ENCODE results near the gene TNFSF8.

The TNFSF8 gene, protein sequence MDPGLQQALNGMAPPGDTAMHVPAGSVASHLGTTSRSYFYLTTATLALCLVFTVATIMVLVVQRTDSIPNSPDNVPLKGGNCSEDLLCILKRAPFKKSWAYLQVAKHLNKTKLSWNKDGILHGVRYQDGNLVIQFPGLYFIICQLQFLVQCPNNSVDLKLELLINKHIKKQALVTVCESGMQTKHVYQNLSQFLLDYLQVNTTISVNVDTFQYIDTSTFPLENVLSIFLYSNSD

DNA sequence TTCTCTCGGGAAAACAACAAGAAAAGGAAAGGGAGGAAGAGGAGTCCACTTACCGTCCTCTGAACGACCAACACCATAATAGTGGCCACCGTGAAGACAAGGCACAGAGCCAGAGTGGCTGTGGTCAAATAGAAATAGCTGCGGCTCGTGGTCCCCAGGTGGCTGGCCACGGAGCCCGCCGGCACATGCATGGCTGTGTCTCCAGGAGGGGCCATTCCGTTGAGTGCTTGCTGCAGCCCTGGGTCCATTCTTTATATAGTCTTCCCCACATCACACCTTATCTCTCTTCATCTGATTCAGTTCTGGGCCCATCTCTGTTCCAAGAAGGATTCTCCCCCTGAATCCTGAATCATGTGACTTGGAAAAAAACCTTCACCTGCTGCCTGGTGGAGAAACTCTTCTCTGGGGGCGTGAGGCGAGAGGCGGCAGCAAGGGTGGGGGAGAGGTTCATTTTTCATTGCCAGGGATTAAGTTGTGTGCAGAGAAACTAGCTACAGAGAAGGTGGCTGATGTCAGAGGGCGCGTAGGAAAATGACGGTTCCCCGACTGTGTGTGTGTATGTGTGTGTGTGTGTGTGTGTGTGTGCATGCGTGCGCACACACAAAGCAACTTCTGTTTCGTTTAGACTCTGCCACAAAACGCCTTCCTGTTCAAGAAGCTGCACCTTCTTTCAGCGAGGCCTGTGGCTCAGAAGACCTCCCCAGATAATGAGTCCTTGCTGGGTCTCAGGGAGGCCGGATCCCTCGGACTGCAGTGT is at the start of gene TNFSF8:
Gene TNFSF8 (minus strand): TSS at position 536 of the 757 bp plus-strand sequence. CDS start 288 bp downstream, at position 248.
- DNase-seq, result no peak

DNA sequence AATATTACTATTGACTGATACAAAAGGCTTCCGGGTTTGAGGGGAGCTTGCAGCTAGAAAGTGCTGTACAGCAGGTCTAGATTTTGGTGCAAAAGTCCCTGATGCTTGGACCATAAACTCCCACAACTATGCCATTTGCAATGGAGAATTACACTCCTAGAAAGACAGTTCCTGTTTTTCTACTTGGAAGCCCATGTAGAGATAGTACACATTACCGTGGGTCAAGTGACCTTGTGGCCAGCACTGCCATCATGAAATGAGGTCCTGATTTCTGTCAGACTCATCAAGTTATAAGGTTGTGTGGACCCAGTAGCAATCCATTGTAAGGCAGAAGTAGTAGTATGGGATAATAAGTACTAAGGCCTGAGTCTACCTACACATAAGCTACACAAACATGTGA is 42.8 kb upstream of the TNFSF8 start:
- no peak for DNase-seq

DNA sequence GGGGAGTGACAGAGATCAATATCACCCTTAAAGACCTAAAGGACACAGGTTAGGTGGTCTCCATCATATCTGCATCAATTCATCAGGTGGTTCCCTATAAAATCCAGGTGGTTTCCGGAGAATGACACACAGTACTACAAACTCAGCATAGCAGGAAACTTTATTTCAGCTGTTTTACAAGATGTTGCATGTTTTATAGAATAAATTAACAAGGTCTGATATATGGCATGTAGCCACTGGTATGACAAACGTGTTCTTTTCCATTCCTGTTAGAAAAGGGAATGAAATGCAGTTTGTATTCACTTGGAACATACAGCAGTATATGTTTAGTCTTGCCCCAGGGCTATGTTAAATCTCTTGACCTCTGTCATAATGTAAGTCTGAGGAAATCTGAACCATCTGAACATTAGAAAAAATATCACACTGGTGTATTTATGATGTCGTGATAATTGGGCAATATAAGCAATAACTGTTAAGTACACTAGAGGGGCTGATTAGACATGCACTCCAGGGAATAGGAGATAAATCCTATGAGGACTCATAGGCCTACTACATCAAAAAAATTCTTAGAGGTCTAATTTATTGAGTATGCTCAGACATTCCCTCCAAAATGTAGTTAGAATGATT is 42.2 kb upstream of the TNFSF8 start:
- no peak for DNase-seq

DNA sequence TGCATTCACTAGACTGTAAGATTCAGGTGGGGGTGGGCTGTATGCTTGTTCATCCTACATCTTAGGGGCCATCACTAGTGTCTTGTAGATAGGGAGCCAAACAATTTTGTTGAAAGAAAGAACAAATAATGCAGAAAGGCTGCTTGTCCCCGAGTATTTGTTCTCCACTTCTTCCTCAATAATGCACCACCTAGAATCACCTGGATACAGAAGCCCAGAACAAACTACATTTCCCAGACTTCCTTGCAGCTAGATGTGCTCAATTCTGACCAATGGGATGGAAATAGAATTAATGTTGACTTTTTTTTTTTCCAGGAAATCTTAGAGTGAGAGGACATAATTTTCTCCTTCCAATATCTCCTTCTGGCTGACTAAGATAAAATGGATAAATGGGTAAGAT is 38.9 kb upstream of the TNFSF8 start:
- DNase-seq, result no peak

DNA sequence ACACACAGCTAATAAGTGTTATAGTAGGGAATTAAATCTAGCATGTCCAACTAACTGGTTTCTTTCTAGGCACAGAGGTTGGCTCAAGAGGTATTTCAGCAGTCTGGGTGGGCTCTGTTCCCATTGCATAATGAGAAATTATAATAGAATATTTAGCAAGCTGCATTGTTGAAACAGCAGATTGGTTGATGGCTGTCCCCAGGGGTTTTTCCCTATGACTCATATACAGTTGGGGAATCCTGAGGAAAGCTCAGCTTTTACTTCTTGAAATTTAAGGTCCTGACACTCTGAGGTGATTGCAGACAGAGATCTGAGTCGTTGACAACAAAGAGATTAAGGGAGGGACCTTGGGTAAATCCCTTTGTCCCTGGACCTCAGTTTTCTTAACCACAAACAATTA is 38.3 kb upstream of the TNFSF8 start:
- DNase-seq, result no peak

DNA sequence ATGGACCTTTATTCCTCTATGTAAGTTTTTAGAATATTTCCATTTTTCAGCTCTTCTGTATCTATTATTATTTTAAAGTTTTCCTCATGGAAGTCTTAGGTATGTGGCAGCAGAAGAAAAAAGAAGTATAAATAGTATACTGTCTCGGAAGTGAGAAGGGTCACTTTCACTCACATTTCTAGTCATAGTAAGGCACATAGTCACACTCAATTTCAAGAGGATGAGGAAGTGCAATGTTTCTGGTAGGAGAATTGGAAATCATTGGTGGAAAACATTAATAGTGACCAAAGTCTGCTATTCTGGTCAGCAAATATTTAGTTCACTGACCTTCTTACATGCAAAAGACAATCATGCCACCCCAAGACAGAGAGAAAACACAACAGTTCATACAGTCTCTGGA is 35.2 kb upstream of the TNFSF8 start:
- DNase-seq, result no peak

DNA sequence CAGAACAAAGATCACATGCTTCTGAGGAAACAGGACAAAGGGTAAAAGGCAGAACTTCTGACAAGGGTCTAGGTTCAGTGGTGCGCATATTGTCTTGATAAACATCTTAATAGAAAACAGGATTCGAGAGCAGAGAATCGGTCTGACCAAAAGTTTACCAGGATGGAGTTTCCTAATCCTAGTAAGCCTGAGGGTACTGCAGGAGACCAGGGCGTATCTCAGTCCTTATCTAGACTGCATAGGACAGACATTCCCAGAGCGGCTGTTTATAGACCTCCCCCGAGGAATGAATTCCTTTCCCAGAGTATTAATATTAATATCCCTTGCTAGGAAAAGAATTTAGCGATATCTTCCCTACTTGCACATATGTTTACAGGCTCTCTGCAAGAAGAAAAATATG is 32.4 kb upstream of the TNFSF8 start:
- no peak for DNase-seq

DNA sequence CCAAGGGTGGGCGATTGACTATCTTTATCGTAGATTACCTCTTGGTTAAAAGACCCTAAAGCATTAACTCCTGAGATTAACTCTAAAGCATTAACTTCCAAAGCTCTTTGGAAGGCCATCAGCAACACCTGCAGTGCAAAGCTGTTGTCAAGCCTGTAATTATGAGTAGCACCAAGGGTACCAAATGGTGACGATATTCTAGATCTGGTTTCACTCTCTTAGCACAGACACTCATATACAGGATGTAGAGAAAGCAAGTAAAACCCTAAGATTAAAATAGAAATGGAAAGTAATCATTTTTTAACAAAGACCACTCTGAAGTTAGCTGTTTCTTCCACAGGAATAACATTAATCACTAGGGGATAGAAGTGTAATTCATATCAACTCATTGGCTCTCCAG is 29.9 kb upstream of the TNFSF8 start:
- no peak for DNase-seq

DNA sequence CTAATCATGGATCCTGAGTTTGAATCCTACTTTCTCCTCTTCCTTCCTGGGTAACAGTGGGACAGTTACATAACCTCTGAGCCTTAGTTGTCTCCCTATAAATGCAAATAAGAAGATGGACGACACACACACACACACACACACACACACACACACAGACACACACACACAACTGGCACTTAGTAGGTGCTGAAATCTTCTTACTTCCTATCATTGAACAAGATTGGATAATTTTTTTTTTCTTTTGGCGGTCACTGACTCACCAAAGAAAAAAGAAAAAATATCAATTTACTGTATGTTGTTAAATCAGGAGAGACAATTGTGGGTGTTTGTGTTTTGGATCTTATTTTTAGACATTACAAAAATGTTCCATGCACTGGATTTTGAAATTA is 28.4 kb upstream of the TNFSF8 start:
- no peak for DNase-seq

DNA sequence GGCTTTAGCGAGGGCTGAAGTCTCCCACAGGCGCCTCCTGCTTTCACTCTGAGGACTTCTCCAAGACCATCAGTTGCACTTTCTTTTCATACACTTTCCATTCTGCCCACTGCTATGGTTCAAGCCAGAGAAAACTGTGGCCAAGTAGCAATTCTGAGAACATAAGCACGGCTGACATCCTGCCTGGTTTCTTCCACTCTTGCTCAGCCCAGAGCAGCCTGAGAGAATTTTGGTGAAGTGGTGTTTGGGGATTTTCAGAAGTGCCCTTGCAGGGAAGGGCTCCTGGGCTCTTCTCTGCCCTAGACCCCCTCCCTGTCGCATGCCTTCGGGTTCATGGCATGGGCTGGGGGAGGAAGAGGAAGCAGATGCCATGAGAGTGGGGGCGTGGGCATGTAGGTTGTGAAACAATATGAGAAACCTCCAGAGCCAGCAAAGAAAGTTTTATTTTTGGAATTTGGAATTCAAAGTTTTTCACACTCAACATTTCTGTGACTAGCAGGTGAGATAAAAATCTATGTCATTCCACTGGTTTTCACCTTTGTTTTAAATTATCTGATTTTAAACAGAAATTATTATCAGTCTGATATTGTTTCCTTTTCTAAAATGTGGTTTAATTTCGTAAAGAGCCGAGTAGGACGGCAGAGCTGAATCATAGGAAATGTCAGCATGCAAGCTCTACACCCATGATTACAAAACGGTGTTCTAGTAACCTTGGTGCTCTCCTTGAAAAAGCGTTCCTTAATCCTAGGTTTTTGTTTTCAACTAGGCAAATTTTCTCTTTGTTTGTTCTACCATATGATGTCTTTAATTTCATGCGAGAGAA is 27.8 kb upstream of the TNFSF8 start:
- DNase-seq, result no peak

DNA sequence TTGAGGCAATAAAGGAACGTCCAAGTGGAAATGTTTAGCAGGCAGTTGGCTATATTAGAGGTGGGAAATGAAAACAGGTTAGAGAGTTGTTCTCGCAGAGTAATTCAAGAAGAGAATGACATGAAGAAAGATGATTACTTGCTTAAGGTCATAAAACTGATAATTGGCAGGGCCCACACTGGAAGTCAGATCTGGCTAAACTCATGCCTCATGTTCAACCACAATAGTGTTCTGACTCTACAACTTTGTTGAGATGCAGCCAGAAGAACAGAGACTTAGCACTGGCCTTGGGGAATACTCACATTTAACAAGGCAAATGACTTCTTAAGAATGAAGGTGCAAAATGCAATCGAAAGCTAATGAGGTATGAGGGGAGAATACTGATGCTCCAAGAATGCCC is 27.2 kb upstream of the TNFSF8 start:
- DNase-seq, result no peak

DNA sequence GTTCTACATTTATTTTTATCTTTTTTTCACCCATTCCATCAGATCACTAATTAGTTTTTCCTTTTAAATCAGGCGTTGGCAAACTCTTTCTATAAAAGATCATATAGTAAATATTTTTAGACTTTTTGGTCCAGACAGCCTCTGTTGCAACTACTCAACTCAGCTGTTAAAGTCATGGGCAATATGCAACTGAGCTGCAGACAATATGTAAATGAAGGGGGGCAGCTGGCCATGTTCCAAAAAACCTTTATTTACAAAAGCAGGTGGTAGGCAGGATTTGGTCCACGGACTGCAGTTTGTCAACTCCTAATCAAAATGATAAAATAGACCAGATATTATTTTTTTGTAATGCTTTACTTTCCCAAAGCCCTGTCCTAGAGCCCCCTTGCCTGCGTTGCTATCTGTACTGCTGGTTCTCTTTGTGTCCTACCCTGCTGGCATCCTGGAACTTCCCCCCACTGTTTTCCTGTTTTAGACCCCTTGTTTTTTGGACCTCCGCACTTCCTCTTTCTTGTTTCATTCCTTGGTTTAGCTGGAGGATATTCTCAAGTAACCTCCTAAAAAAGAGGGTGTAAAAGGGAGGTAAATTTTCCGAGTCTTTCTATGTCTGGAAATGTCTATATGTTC is 24.7 kb upstream of the TNFSF8 start:
- DNase-seq, result no peak

DNA sequence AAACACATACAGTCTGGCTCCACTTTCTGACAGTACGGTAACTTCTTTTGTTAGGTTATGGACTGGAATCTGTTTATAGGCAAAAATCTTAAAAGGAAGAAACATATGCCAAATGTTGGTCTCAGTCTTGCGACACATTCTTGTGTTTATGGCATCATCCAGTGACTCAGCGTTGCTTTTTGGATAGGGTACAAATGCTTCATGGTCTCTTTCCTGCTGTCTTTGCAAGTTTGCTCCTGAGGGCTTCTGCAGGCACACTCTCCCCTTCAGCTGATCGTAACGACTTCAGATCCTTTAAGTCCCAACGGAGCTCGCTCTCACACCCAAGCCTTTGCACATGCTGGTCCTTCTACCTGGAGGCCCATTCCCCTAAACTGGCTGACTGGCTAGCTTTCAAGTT is 23.6 kb upstream of the TNFSF8 start:
- DNase-seq, result no peak

DNA sequence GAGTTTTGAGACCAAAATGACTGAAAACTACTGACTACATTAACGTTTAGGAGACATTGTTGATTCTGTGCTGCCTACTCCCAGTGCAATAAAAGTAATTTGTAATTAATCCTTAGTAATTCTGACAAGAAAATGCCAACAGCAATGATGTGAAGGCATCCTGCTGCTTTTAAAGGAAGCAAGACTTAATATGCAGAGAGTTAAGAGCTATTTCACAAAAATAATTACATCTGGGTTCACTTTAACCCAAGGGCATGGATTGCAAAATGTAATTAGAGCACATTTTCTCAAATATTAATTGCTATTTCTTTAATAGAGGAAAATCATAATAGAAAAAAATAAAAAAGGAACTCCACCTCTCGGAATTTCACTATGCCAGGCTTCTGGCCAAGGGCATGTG is 22.7 kb upstream of the TNFSF8 start:
- DNase-seq, result no peak

DNA sequence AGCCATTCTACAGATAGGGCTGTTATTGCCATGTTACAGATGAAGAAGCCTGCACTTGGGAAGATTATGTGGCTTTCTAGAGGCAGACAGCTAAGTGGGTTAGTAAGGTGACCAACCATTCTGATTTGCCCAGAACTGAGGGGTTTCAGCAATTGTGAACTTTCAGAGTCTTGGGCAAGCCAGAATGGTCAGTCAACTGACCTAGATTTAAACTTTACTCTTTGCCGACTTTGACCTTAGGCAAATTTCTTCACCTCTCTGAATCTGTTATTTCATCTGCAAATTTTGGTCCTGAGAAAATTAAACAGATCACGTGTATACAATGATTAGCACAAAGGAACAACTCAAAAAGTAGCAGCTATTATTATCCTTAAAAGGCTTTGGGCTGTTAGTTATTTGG is 20.4 kb upstream of the TNFSF8 start:
- no peak for DNase-seq

DNA sequence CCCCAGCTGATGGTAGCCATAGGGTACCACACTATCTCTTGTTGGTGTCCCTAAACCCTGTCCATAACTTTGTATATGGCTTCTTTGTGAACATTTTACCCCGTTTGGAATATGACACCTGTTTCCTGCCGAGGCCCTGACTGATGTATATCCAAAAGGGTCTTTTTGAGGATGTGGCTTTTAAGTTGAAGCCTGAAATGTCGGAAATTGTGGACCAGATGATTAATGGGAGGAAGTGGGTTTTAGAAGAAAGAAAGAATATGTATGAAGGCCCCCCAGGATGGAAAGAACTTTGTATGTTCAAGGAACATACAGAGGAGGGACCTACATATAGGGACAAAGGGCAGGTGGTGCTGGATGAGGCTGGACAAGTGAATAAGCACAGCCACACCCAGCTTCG is 16.7 kb upstream of the TNFSF8 start:
- DNase-seq, result no peak

DNA sequence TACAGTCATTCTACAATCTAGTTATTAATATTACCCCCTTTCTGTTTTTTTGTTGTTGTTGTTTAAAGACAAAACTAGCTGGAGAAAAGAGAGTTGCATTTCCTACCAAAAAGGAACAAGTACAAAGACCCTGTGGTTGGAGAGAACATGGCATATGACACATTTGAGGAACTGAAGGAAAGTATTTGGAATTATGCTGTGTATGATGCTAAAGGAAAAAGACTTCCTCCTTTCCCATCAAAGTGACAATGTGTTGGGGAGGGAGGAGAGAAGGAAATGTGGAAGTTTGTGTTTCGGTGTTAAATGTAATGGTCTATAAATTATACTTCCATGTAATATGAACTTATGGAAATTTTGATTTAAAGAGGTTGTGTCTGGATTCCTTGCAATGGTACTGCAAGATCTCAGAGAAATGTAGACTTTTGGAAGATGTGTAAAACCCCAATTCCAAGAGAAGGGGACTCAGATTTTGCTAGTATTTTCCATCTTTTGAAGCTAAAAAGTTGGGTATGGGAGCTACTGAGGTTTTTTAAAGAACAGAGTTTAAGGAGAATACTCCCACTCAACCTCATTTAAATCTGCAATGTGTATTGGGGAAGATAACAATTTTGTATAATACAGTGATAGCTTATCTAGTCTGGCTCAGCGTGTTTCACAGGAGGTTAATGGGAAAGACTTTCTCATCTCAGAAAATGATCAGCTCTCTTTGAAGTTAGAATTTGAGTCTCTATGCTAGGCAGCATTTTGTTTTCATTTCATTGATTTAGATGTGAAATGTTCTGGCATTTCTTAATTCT is 15.4 kb upstream of the TNFSF8 start:
- DNase-seq, result no peak

DNA sequence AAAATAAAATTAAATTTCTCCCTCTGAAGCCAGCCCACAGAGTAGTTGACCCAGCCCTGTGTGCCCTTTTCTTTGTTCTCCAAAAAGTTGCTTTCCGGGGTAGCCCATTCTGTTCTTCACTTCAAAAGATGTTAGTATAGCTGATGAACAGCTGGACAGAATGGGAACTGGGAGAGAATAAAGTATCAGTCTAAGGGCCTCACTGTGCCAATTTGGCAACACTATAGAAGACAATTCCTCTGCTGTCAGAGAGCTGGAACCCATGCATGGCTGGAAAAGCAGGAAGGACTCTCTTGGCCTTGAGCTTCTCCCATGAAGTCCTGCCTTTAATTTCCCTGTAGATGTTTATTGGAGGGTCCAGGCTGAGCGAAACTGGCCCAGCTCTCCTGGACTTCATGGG is 11.0 kb upstream of the TNFSF8 start:
- DNase-seq, result no peak

DNA sequence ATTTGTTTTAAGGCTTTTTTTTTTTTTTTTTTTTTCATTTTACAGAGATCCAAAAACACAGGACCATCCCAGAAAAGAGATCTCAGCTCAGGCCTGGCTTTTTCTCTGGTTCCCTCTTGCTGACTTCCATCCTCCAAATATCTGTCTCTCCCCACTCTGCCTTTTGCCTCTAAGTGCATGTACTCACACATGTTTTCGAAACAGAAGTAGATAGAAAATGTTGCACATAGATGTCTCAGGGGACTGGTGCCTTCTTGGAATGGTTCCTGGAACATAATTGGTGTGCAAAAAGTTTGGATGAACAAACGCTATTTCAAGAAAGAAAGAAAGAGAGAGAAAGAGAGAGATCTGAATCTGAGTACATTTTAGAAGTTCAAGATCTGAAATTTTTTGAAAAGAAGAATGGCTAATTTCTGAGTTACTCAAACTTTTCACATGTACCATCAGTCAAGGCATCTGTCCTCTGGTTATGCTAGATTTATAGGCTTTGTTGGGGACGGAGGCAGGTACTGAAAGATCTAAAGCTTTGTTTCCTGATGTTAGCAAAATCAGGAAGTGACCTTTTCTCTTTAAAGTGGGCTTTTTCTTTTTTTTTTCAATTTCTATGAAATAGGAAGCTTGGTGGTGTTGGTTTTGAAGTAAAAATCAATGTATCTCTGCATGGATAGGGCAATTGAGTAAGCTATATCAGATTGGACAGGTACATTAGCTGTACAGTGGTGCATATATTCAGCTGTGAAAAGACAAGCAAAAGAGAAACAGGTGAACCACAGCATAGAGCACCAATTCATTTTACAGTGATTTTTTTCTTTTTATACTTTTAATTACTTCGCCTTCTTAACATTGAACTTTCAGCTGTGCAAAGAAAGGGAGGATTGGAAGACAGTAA is 8.5 kb upstream of the TNFSF8 start:
- DNase-seq, result no peak

DNA sequence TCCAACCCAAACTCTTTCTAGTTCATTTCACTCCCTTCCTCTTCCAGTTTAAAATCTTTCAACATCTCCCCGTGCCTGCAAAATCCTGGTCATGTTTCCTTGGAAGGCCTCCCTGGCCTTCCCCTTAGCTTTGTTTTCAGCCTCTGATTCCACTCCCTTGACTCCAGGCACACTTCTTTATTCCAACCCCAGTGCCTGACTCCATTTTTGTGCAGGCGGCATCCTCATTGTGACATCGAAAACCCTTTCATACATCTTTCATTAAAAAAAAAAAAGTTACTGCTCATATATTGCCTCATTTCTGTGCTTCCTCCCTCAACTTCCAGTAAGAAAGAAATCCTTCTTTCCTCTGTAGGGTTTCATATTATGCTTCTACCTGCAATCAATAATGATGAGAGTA is 7.1 kb upstream of the TNFSF8 start:
- DNase-seq, result no peak

DNA sequence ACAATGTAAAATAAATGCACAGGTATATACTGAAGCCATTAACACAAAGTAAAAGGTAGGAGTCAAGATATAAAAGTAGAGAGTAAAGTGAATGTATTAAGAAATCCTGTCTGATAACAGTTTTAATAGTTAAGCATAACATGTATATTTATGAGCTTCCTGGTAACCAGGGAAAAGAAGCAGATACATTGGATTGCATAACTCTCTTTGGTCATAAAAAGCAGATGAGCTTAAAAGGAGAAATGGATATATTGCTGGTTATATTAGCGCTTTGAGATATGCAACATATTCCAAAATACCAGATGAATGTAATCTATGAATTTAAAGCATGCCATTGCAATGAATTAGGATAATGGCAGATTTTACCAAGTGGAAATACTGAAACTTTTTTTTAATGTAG is 6.2 kb upstream of the TNFSF8 start:
- no peak for DNase-seq
